ENCODE data around the gene CUTC. TPM values are rescaled to one million over a fixed set of nuclear protein-coding genes. Genes with fewer than 3 reads are reported as not detected.

Gene CUTC
- total and polyA plus RNA-seq, 3 experiments from 2014 or later, result 26.7 to 49.9 (median 27.5) TPM

GRCh38 chr10:99700649-99701048 is 31.4 kb upstream of the CUTC start:
- Mint-ChIP-seq H3K36me3 (peaks cover 11 to 87% (median 25%) of the 10 kb centered on the region in 3 donors), H3K9me3 (no peaks in the 10 kb centered on the region), H3K4me1 (no peaks in the 10 kb centered on the region), H3K27me3 (no peaks in the 10 kb centered on the region), H3K4me3 (no peak overlapping the region), H3K27ac (peak overlapping the region in 2 of 8 donors; percentile 21 to 62)
- Histone ChIP-seq H3K27me3 (ENCODE audit: insufficient read depth, low read length, poor library complexity, severe bottlenecking) (no peaks in the 10 kb centered on the region), H3K4me3 (ENCODE audit: low read length) (no peak overlapping the region), H3K4me1 (ENCODE audit: insufficient read depth, low read length) (no peaks in the 10 kb centered on the region), H3K36me3 (ENCODE audit: insufficient read depth, low read length) (peaks cover 17% of the 10 kb centered on the region), H3K27ac (ENCODE audit: low read depth, low read length) (no peak overlapping the region), H3K9me3 (ENCODE audit: low read length) (no peaks in the 10 kb centered on the region)
- no peak for DNase-seq
- ChIA-PET POLR2A (interaction anchor here (0.8 kb wide), 1 partner anchor 8 kb away, joined by 3 read pairs; no protein-coding TSS in a partner anchor), CTCF (no interaction called here)

- no peak overlapping the region for H3K4me3 ChIP-seq (ENCODE audit: low read length)
Observed at GRCh38 chr10:99708428-99709012, 23.5 kb upstream of the CUTC start.

GRCh38 chr10:99709480-99710229 is 22.4 kb upstream of the CUTC start:
- CTCF ChIA-PET, result no interaction called here
- peak overlapping the region; percentile 34 for H3K27ac ChIP-seq (ENCODE audit: low read depth, low read length)
- H3K9me3 ChIP-seq (ENCODE audit: low read length), result no peaks in the 10 kb centered on the region
- H3K27me3 Mint-ChIP-seq, result no peaks in the 10 kb centered on the region
- H3K9me3 Mint-ChIP-seq, result no peaks in the 10 kb centered on the region
- no peak overlapping the region for H3K4me3 ChIP-seq (ENCODE audit: low read length)
- no peaks in the 10 kb centered on the region for H3K4me1 ChIP-seq (ENCODE audit: insufficient read depth, low read length)
- peak overlapping the region in 2 of 8 donors; percentile 1 to 66 for H3K27ac Mint-ChIP-seq
- no peak for DNase-seq
- H3K4me1 Mint-ChIP-seq, result no peaks in the 10 kb centered on the region
- H3K36me3 ChIP-seq (ENCODE audit: insufficient read depth, low read length), result peaks cover 25% of the 10 kb centered on the region
- POLR2A ChIA-PET, result no interaction called here
- H3K36me3 Mint-ChIP-seq, result peaks cover 0 to 64% (median 11%) of the 10 kb centered on the region in 3 donors
- no peak overlapping the region for H3K4me3 Mint-ChIP-seq
- H3K27me3 ChIP-seq (ENCODE audit: insufficient read depth, low read length, poor library complexity, severe bottlenecking), result no peaks in the 10 kb centered on the region

More at GRCh38 chr10:99708428-99709012, 23.5 kb upstream of the CUTC start:
- no peaks in the 10 kb centered on the region for H3K4me1 Mint-ChIP-seq
- Histone ChIP-seq H3K9me3 (ENCODE audit: low read length) (no peaks in the 10 kb centered on the region), H3K36me3 (ENCODE audit: insufficient read depth, low read length) (peaks cover 19% of the 10 kb centered on the region), H3K27ac (ENCODE audit: low read depth, low read length) (peak overlapping the region; percentile 20), H3K4me1 (ENCODE audit: insufficient read depth, low read length) (no peaks in the 10 kb centered on the region), H3K27me3 (ENCODE audit: insufficient read depth, low read length, poor library complexity, severe bottlenecking) (no peaks in the 10 kb centered on the region)
- peak overlapping the region in 2 of 8 donors; percentile 29 to 35 for H3K27ac Mint-ChIP-seq
- no peaks in the 10 kb centered on the region for H3K9me3 Mint-ChIP-seq
- peaks cover 0 to 64% (median 9%) of the 10 kb centered on the region in 3 donors for H3K36me3 Mint-ChIP-seq
- no peak for DNase-seq
- CTCF ChIA-PET, result interaction anchor here (0.8 kb wide), 1 partner anchor 316 kb away, joined by 3 read pairs; no protein-coding TSS in a partner anchor
- POLR2A ChIA-PET, result no interaction called here
- H3K4me3 Mint-ChIP-seq, result no peak overlapping the region
- H3K27me3 Mint-ChIP-seq, result no peaks in the 10 kb centered on the region

- Mint-ChIP-seq H3K4me1 (no peaks in the 10 kb centered on the region), H3K27ac (peak overlapping the region in 2 of 8 donors; percentile 8 to 80), H3K4me3 (no peak overlapping the region), H3K36me3 (peaks cover 0 to 64% (median 10%) of the 10 kb centered on the region in 3 donors), H3K27me3 (no peaks in the 10 kb centered on the region), H3K9me3 (no peaks in the 10 kb centered on the region)
- H3K36me3 ChIP-seq (ENCODE audit: insufficient read depth, low read length), result peaks cover 23% of the 10 kb centered on the region
- H3K4me1 ChIP-seq (ENCODE audit: insufficient read depth, low read length), result no peaks in the 10 kb centered on the region
- DNase-seq, result peak in 2 of 5 donors; percentile 7 to 23
- no peaks in the 10 kb centered on the region for H3K27me3 ChIP-seq (ENCODE audit: insufficient read depth, low read length, poor library complexity, severe bottlenecking)
- ChIA-PET POLR2A (no interaction called here), CTCF (no interaction called here)
- no peak overlapping the region for H3K27ac ChIP-seq (ENCODE audit: low read depth, low read length)
- no peaks in the 10 kb centered on the region for H3K9me3 ChIP-seq (ENCODE audit: low read length)
- H3K4me3 ChIP-seq (ENCODE audit: low read length), result no peak overlapping the region
Observed at GRCh38 chr10:99711129-99711719, 20.8 kb upstream of the CUTC start.

- Histone ChIP-seq H3K27ac (ENCODE audit: low read depth, low read length) (no peak overlapping the region), H3K4me1 (ENCODE audit: insufficient read depth, low read length) (no peaks in the 10 kb centered on the region), H3K36me3 (ENCODE audit: insufficient read depth, low read length) (peaks cover 23% of the 10 kb centered on the region), H3K9me3 (ENCODE audit: low read length) (no peaks in the 10 kb centered on the region), H3K27me3 (ENCODE audit: insufficient read depth, low read length, poor library complexity, severe bottlenecking) (no peaks in the 10 kb centered on the region), H3K4me3 (ENCODE audit: low read length) (no peak overlapping the region)
- H3K27ac Mint-ChIP-seq, result peak overlapping the region in 3 of 8 donors; percentile 21 to 54 (median 29)
- no peaks in the 10 kb centered on the region for H3K27me3 Mint-ChIP-seq
- H3K4me1 Mint-ChIP-seq, result no peaks in the 10 kb centered on the region
- CTCF ChIA-PET, result interaction anchor here (0.8 to 0.9 kb wide), 2 partner anchors 20 to 84 kb away, joined by 3 read pairs; no protein-coding TSS in a partner anchor
- POLR2A ChIA-PET, result no interaction called here
- DNase-seq, result no peak
- H3K9me3 Mint-ChIP-seq, result no peaks in the 10 kb centered on the region
- no peak overlapping the region for H3K4me3 Mint-ChIP-seq
- H3K36me3 Mint-ChIP-seq, result peaks cover 0 to 73% (median 21%) of the 10 kb centered on the region in 3 donors
Observed at GRCh38 chr10:99714446-99714845, 17.6 kb upstream of the CUTC start.

- POLR2A ChIA-PET, result no interaction called here
- Mint-ChIP-seq H3K27me3 (no peaks in the 10 kb centered on the region), H3K4me3 (no peak overlapping the region), H3K4me1 (peaks cover 0 to 5% (median 0%) of the 10 kb centered on the region in 3 donors), H3K36me3 (peaks cover 4 to 83% (median 30%) of the 10 kb centered on the region in 3 donors), H3K27ac (peak overlapping the region in 1 of 8 donors; percentile 48), H3K9me3 (no peaks in the 10 kb centered on the region)
- Histone ChIP-seq H3K36me3 (ENCODE audit: insufficient read depth, low read length) (peaks cover 24% of the 10 kb centered on the region), H3K9me3 (ENCODE audit: low read length) (no peaks in the 10 kb centered on the region), H3K27ac (ENCODE audit: low read depth, low read length) (no peak overlapping the region), H3K4me3 (ENCODE audit: low read length) (no peak overlapping the region), H3K4me1 (ENCODE audit: insufficient read depth, low read length) (no peaks in the 10 kb centered on the region), H3K27me3 (ENCODE audit: insufficient read depth, low read length, poor library complexity, severe bottlenecking) (no peaks in the 10 kb centered on the region)
- CTCF ChIA-PET, result no interaction called here
- no peak for DNase-seq
Observed at GRCh38 chr10:99720387-99720786, 11.6 kb upstream of the CUTC start.

GRCh38 chr10:99730026-99730425 is 2.0 kb upstream of the CUTC start:
- peaks cover 18% of the 10 kb centered on the region for H3K4me1 ChIP-seq (ENCODE audit: insufficient read depth, low read length)
- no peaks in the 10 kb centered on the region for H3K9me3 ChIP-seq (ENCODE audit: low read length)
- Mint-ChIP-seq H3K4me3 (peak overlapping the region in 1 of 7 donors; percentile 51), H3K4me1 (peaks cover 30 to 44% (median 43%) of the 10 kb centered on the region in 3 donors), H3K27me3 (peaks cover 0 to 2% of the 10 kb centered on the region in 2 donors), H3K9me3 (no peaks in the 10 kb centered on the region), H3K27ac (peak overlapping the region in 4 of 8 donors; percentile 0 to 56 (median 12)), H3K36me3 (peaks cover 0 to 48% (median 3%) of the 10 kb centered on the region in 3 donors)
- ChIA-PET CTCF (no interaction called here), POLR2A (no interaction called here)
- no peak overlapping the region for H3K4me3 ChIP-seq (ENCODE audit: low read length)
- H3K27ac ChIP-seq (ENCODE audit: low read depth, low read length), result no peak overlapping the region
- no peaks in the 10 kb centered on the region for H3K27me3 ChIP-seq (ENCODE audit: insufficient read depth, low read length, poor library complexity, severe bottlenecking)
- DNase-seq, result no peak
- H3K36me3 ChIP-seq (ENCODE audit: insufficient read depth, low read length), result peaks cover 10% of the 10 kb centered on the region
